OCI-LY3 (cell line): ENCODE data around the gene NFIA.

Source experiments
- H2AFZ ChIP-seq: fragments of 200-600, 300-600 bp; shearing (Covaris generic); 2 replicates; pipeline ENCODE4 v1.6.0; 2014; ENCODE audit warnings: antibody characterized with exemption, low read depth, low read length
- H3K27ac ChIP-seq: fragments of 200-600, 300-600 bp; sonication (generic); 2 replicates; pipeline ENCODE4 v1.5.1; 2014; ENCODE audit warnings: mild to moderate bottlenecking, low read length, moderate library complexity, mixed read lengths
- H3K27me3 ChIP-seq: fragments of 200-600, 300-600 bp; sonication (generic); 2 replicates; pipeline ENCODE4 v1.6.1; 2014; ENCODE audit warnings: low read depth, low read length, mixed read lengths
- H3K36me3 ChIP-seq: fragments of 200-600, 300-600 bp; sonication (generic); replicated peaks from 2 replicates; pipeline ENCODE3; 2014; ENCODE audit warnings: low read depth, low read length, mixed read lengths
- H3K4me1 ChIP-seq: fragments of 300-600, 200-600 bp; sonication (generic); 2 replicates; pipeline ENCODE4 v1.6.1; 2014; ENCODE audit warnings: low read length, mixed read lengths
- H3K4me2 ChIP-seq: fragments of 200-600, 300-600 bp; sonication (generic); 2 replicates; pipeline ENCODE4 v1.6.1; 2014; ENCODE audit warnings: low read length, mixed read lengths
- H3K4me3 ChIP-seq: fragments of 300-600, 200-600 bp; sonication (generic); 2 replicates; pipeline ENCODE4 v1.5.1; 2014; ENCODE audit warnings: antibody characterized with exemption, mild to moderate bottlenecking, low read length, moderate library complexity
- H3K79me2 ChIP-seq: fragments of 300-600, 200-600 bp; shearing (Covaris generic); 2 replicates; pipeline ENCODE4 v1.6.1; 2014; ENCODE audit warnings: mild to moderate bottlenecking, low read length, mixed read lengths
- H3K9ac ChIP-seq: fragments of 300-600, 200-600 bp; shearing (Covaris generic); 2 replicates; pipeline ENCODE4 v1.6.0; 2014; ENCODE audit warnings: mild to moderate bottlenecking, low read length, moderate library complexity
- H3K9me3 ChIP-seq: fragments of 200-600, 300-600 bp; shearing (Covaris generic); 2 replicates; pipeline ENCODE4 v1.6.1; 2014; ENCODE audit warnings: low read length, mixed read lengths; ENCODE audit not compliant: insufficient read depth
- H4K20me1 ChIP-seq: fragments of 200-600, 300-600 bp; sonication (generic); 2 replicates; pipeline ENCODE4 v1.6.1; 2016; ENCODE audit warnings: low read length, mixed read lengths; ENCODE audit not compliant: insufficient read depth
- EZH2phosphoT487 ChIP-seq: fragments of 200-600 bp; shearing (Covaris generic); IDR thresholded peaks from 2 replicates; pipeline ENCODE4 v1.6.1; 2018; ENCODE audit warnings: antibody characterized with exemption, mixed run types, low read depth
- TF ChIP-seq, protein P1 (sequence below): fragments of 200-600, 300-600 bp; sonication (generic); IDR thresholded peaks from 2 replicates; pipeline ENCODE4 v1.5.1; 2014; ENCODE audit warnings: antibody characterized with exemption, low read length, low read depth

The NFIA gene

DNA sequence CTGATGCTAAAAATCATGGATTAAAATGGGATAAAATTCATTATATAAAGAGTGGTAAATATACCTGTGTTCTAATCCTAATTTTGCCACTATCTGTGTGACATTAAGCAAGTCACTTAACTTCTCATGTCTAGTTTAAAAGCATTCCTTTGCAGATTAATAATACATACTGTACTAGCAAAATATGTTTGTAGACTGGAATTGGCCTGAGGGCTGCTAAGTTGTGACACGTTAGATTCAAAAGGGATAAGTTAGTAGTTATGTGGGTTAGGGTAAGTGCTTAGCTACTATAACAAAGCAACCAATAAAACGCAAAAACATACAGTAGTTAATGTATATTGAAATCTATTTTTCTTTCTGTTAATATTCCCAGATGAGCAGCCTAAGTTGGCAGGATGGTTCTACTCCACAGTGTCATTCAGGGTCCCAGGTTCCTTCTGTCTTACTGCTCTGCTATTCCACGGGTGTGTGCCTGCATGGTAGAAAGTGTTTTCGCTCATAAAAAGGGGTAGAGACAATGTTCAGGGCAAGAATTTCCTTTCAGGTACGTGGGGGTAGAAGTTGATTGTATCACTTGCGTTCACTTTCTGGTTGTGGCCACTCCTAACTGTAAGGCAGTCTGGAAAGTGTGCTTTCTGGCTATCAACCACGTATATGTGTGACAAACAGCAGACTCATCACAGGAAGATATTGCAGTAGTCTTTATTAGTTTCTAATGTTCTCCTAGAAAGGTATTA lies 239.8 kb downstream of the NFIA start:
- TF ChIP-seq, protein P1, sequence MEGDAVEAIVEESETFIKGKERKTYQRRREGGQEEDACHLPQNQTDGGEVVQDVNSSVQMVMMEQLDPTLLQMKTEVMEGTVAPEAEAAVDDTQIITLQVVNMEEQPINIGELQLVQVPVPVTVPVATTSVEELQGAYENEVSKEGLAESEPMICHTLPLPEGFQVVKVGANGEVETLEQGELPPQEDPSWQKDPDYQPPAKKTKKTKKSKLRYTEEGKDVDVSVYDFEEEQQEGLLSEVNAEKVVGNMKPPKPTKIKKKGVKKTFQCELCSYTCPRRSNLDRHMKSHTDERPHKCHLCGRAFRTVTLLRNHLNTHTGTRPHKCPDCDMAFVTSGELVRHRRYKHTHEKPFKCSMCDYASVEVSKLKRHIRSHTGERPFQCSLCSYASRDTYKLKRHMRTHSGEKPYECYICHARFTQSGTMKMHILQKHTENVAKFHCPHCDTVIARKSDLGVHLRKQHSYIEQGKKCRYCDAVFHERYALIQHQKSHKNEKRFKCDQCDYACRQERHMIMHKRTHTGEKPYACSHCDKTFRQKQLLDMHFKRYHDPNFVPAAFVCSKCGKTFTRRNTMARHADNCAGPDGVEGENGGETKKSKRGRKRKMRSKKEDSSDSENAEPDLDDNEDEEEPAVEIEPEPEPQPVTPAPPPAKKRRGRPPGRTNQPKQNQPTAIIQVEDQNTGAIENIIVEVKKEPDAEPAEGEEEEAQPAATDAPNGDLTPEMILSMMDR, result no peak
- TF ChIP-seq EZH2phosphoT487, result no peak
- Histone ChIP-seq H3K27ac (no peak overlapping the region), H3K27me3 (peaks cover 16% of the 10 kb centered on the region), H3K9me3 (no peaks in the 10 kb centered on the region), H2AFZ (no peak overlapping the region), H3K36me3 (no peaks in the 10 kb centered on the region), H3K4me1 (peaks cover 8% of the 10 kb centered on the region), H3K9ac (no peak overlapping the region), H3K4me3 (no peak overlapping the region), H3K79me2 (no peaks in the 10 kb centered on the region), H4K20me1 (no peaks in the 10 kb centered on the region), H3K4me2 (no peak overlapping the region)

DNA sequence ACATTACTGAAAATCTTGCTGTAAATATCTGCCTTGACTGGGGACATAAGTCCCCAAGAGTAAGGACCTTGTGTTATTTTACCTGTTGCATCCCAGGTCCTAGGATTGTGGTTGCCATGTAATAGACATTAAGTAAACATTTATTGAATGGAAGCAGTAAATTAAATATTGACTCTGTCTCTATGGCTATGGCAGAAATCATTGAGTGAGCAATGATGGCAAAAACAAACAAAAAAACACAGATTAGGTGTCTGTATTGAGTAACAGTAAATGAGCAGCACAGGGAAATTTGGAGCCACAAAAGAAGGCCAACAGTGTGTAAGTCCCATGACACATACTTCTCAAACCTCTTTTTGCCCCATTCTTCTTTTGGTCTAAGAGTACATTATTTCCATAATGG lies 240.4 kb downstream of the NFIA start:
- H4K20me1 ChIP-seq, result no peaks in the 10 kb centered on the region
- H3K4me3 ChIP-seq, result no peak overlapping the region
- no peak overlapping the region for H3K9ac ChIP-seq
- no peak overlapping the region for H2AFZ ChIP-seq
- no peaks in the 10 kb centered on the region for H3K79me2 ChIP-seq
- no peaks in the 10 kb centered on the region for H3K36me3 ChIP-seq
- no peak overlapping the region for H3K4me2 ChIP-seq
- TF ChIP-seq EZH2phosphoT487, result no peak
- TF ChIP-seq, protein P1, result no peak
- H3K27ac ChIP-seq, result no peak overlapping the region
- H3K27me3 ChIP-seq, result peaks cover 16% of the 10 kb centered on the region
- H3K4me1 ChIP-seq, result peaks cover 8% of the 10 kb centered on the region
- H3K9me3 ChIP-seq, result no peaks in the 10 kb centered on the region

DNA sequence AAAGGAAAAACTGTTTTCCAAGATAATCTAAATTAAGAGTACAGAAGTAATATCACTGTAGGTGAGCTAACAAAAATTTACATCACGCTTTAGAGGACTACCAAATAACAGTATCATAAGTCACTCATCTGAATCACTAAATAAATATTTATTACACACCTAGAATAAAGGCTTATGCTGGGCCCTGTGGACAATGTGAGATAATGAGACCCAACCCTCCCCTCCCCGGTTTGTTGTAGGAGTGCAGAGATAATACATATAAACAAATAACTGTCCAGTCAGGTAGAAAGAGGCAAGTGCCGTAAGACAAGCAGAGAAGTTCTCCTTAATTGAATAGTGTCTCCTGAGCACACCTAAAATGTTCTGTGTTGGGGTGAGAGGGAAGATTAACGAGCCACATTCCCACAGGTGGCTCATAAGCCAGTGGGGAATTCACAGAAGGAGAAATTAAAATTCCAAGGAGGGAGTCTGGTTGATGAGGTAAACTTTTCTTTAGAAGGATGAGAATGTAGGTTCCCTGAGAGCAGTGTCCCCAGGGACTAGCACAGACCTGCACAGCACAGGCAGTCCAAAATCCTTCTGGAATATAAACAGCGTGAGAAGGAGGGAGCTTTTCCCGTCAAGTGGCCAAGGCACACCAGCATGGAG lies 241.4 kb downstream of the NFIA start:
- H3K9ac ChIP-seq, result no peak overlapping the region
- peaks cover 5% of the 10 kb centered on the region for H3K4me1 ChIP-seq
- no peaks in the 10 kb centered on the region for H3K9me3 ChIP-seq
- no peak overlapping the region for H3K4me2 ChIP-seq
- no peaks in the 10 kb centered on the region for H3K36me3 ChIP-seq
- H3K4me3 ChIP-seq, result no peak overlapping the region
- TF ChIP-seq EZH2phosphoT487, result no peak
- TF ChIP-seq, protein P1, result no peak
- H2AFZ ChIP-seq, result no peak overlapping the region
- peaks cover 16% of the 10 kb centered on the region for H3K27me3 ChIP-seq
- H3K79me2 ChIP-seq, result no peaks in the 10 kb centered on the region
- no peaks in the 10 kb centered on the region for H4K20me1 ChIP-seq
- H3K27ac ChIP-seq, result no peak overlapping the region

DNA sequence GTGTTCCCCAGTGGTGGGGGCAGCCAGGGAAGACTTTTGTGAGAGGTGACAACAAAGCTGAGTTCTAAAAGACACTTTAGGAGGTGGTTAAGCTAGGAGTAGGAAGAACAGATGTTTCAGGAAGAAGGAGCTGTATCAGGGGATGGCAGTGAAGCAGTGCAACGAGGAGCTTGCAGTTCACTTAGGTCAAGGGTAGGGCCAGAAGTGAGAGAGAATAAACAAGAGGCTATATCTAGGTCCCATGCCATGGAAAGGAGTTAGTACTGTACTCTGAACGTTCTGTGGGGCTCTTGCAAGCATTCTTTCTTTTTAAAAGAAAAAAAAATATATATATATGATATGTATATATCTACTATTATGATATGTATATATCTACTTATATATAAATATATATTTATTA lies 244.4 kb downstream of the NFIA start:
- H4K20me1 ChIP-seq, result no peaks in the 10 kb centered on the region
- H3K9ac ChIP-seq, result no peak overlapping the region
- no peaks in the 10 kb centered on the region for H3K9me3 ChIP-seq
- H3K27ac ChIP-seq, result no peak overlapping the region
- H2AFZ ChIP-seq, result no peak overlapping the region
- H3K27me3 ChIP-seq, result peaks cover 15% of the 10 kb centered on the region
- TF ChIP-seq, protein P1, result no peak
- TF ChIP-seq EZH2phosphoT487, result no peak
- no peaks in the 10 kb centered on the region for H3K4me1 ChIP-seq
- H3K4me3 ChIP-seq, result no peak overlapping the region
- H3K36me3 ChIP-seq, result no peaks in the 10 kb centered on the region
- H3K4me2 ChIP-seq, result no peak overlapping the region
- no peaks in the 10 kb centered on the region for H3K79me2 ChIP-seq
